Ovary (tissue), 9 donors: ENCODE data around the gene TBL2. TPM values are rescaled to one million over a fixed set of nuclear protein-coding genes. Genes with fewer than 3 reads are reported as not detected.

Experiments used
- DNase-seq, 5 donors: peaks; one replicate each; pipeline ENCODE4 v3.0.0-alpha.2; 2019 to 2020
- H3K27ac ChIP-seq, 2 donors: fragments of 200-600 bp; one replicate each; pipeline versions ENCODE4 v1.5.1 to v1.8.0; 2019 to 2022
- H3K27me3 ChIP-seq: fragments of 200-600 bp; one replicate; pipeline ENCODE4 v1.8.0; 2022
- H3K36me3 ChIP-seq: fragments of 200-600 bp; sonication (generic); one replicate; pipeline ENCODE4 v1.5.1; 2019
- H3K4me1 ChIP-seq: one replicate; pipeline ENCODE4 v1.8.1; 2013; ENCODE audit warnings: mild to moderate bottlenecking, moderate library complexity; ENCODE audit not compliant: insufficient read depth
- H3K4me3 ChIP-seq: fragments of 200-600 bp; sonication (generic); one replicate; pipeline ENCODE4 v1.5.1; 2017
- H3K9me3 ChIP-seq, 2 donors: fragments of 200-600 bp in 1 of 2; sonication (generic) in 1 of 2; one replicate each; pipeline versions ENCODE4 v1.5.1 to v1.8.1; 2013 to 2019; ENCODE audit warnings: mild to moderate bottlenecking in 1 of 2, moderate library complexity in 1 of 2
- CTCF ChIP-seq, 3 donors: fragments of 450-650 bp in 2 of 3; fragments of 200-600 bp in 1 of 3; IDR thresholded peaks; one replicate each; pipeline versions ENCODE4 v1.5.1 to v1.8.0; 2016 to 2022; ENCODE audit warnings: antibody characterized with exemption in 3 of 3, mild to moderate bottlenecking in 1 of 3
- EP300 ChIP-seq: sonication (generic); formaldehyde crosslinking; IDR thresholded peaks from one replicate; pipeline ENCODE4 v1.6.1; 2017; ENCODE audit warnings: antibody characterized with exemption
- POLR2A ChIP-seq: fragments of 450-650 bp; IDR thresholded peaks from one replicate; pipeline ENCODE4 v1.6.1; 2017; ENCODE audit warnings: antibody characterized with exemption, mild to moderate bottlenecking, moderate library complexity
- WGBS, 3 donors: extraction: QIAGEN DNeasy Blood & Tissue Kit in 1 of 3; methylation state at CpG; one replicate each; pipeline versions ENCODE4 v1.1.5 to v1.1.7; 2013 to 2017; 5-methylcytosine and 5-hydroxymethylcytosine counted together
- intact Hi-C, 4 donors: fragments of 100-400 bp; cut with DNase I; formaldehyde crosslinking; loops; one replicate each; pipeline versions ENCODE4 v1.11.0 to v1.15.1; 2022 to 2023
- polyA plus RNA-seq, 2 donors: library from polyadenylated mRNA; stranded (reverse); fragments of 200-250 nt in 1 of 2; fragments of 350-450 nt in 1 of 2; fragmentation: Illumina TruSeq in 1 of 2; extraction: RNeasy Lipid Tissue Mini Kit (QIAGEN cat#74804) in 1 of 2; gene quantifications; one replicate each; pipeline ENCODE4 v1.2.3, GENCODE V29; 2013 to 2014
- total RNA-seq, 7 donors: library from RNA; depleted of rRNA in 2 of 7; stranded (reverse); fragments of >200 nt in 2 of 7; fragmentation: NEBNext Ultra II Directional in 3 of 7; extraction: Animal tissue kit (Norgen Biotek cat#: 25700) in 3 of 7; gene quantifications; one replicate each; pipeline versions ENCODE4 v1.1.0 to v1.2.4, GENCODE V29; 2016 to 2023
- donor health status: DM: no; HTN: no; CAD: no; lungs with moderate emphysema.
- donor health status: DM: no; HTN: no; CAD: no.
- donor health status: Bipolar disorder and iron deficiency.
- donor health status: DM: yes; HTN: yes; CAD: no.
- donor health status: DM: no; HTN: no; CAD: no.
- donor health status: DM: yes; HTN: yes; CAD: no.

The TBL2 gene
- total and polyA plus RNA-seq, 9 donors = 26.6 to 47.3 (median 40.7) TPM

GRCh38 chr7:73577627-73578341 is 595 bp downstream of the TBL2 start:
- peak overlapping the region; percentile 80 to 88 for H3K27ac ChIP-seq
- WGBS, 3 donors = 4 to 6% (median 5%) methylated on average over 25 to 32 of the region's 32 CpGs
- intact Hi-C loops = loop anchor here in 1 of 4 donors (10.0 kb wide), 1 partner anchor 53 kb away; the partner anchor contains the start of gene BAZ1B

GRCh38 chr7:73573791-73574190 is 4.6 kb downstream of the TBL2 start:
- peak in 1 of 5 donors; percentile 24 for DNase-seq

More at GRCh38 chr7:73577627-73578341, 595 bp downstream of the TBL2 start:
- Histone ChIP-seq H3K36me3 (no peaks in the 10 kb centered on the region), H3K4me1 (peaks cover 10% of the 10 kb centered on the region), H3K9me3 (no peaks in the 10 kb centered on the region), H3K27me3 (no peaks in the 10 kb centered on the region), H3K4me3 (peak overlapping the region; percentile 89)
- TF ChIP-seq POLR2A (no peak), CTCF (IDR thresholded peaks at IDR 0.05) (no peak), EP300 (no peak)
- no peak for DNase-seq

GRCh38 chr7:73573276-73573675 is 5.1 kb downstream of the TBL2 start:
- WGBS, 3 donors = 89 to 97% (median 92%) methylated on average over 9 of the region's 9 CpGs
- no peaks in the 10 kb centered on the region for H3K36me3 ChIP-seq
- no peak overlapping the region for H3K27ac ChIP-seq

More at GRCh38 chr7:73573791-73574190, 4.6 kb downstream of the TBL2 start:
- no peak for TF ChIP-seq CTCF (IDR thresholded peaks at IDR 0.05)
- TF ChIP-seq EP300 = no peak
- no peak for TF ChIP-seq POLR2A
- Histone ChIP-seq H3K27ac (no peak overlapping the region), H3K27me3 (no peaks in the 10 kb centered on the region), H3K36me3 (no peaks in the 10 kb centered on the region), H3K4me1 (peaks cover 8% of the 10 kb centered on the region), H3K9me3 (no peaks in the 10 kb centered on the region), H3K4me3 (no peak overlapping the region)
- intact Hi-C loops = loop anchor here in 1 of 4 donors (10.0 kb wide), 1 partner anchor 49 kb away; the partner anchor contains the start of gene BAZ1B
- 95 to 96% (median 96%) methylated on average over 11 of the region's 11 CpGs for WGBS, 3 donors

GRCh38 chr7:73572767-73573186 is 5.6 kb downstream of the TBL2 start:
- 67 to 70% (median 70%) methylated on average over 6 of the region's 6 CpGs for WGBS, 3 donors
- TF ChIP-seq EP300 = no peak
- TF ChIP-seq POLR2A = no peak
- no peak for TF ChIP-seq CTCF (IDR thresholded peaks at IDR 0.05)
- H3K27me3 ChIP-seq = no peaks in the 10 kb centered on the region
- peaks cover 8% of the 10 kb centered on the region for H3K4me1 ChIP-seq
- no peaks in the 10 kb centered on the region for H3K36me3 ChIP-seq
- H3K9me3 ChIP-seq = no peaks in the 10 kb centered on the region
- H3K27ac ChIP-seq = no peak overlapping the region
- intact Hi-C loops = loop anchor here in 1 of 4 donors (10.0 kb wide), 1 partner anchor 48 kb away; the partner anchor contains the start of gene BAZ1B
- H3K4me3 ChIP-seq = no peak overlapping the region
- peak in 1 of 5 donors; percentile 25 for DNase-seq

More at GRCh38 chr7:73573276-73573675, 5.1 kb downstream of the TBL2 start:
- TF ChIP-seq EP300 (no peak), POLR2A (no peak), CTCF (IDR thresholded peaks at IDR 0.05) (no peak)
- Histone ChIP-seq H3K27me3 (no peaks in the 10 kb centered on the region), H3K4me1 (peaks cover 8% of the 10 kb centered on the region), H3K4me3 (no peak overlapping the region), H3K9me3 (no peaks in the 10 kb centered on the region)
- intact Hi-C loops = loop anchor here in 1 of 4 donors (10.0 kb wide), 1 partner anchor 48 kb away; the partner anchor contains the start of gene BAZ1B
- DNase-seq = peak in 1 of 5 donors; percentile 28
